Effector memory CD4-positive, alpha-beta T cell (primary cell): ENCODE data around the gene PPP1R15B.

ENCODE experiments used
- DNase-seq, 3 donors: peaks; one replicate each; pipeline ENCODE4 v3.0.0-alpha.2; 2020
- H3K27ac ChIP-seq: 2 replicates; pipeline ENCODE4 v1.7.0; 2013; ENCODE audit warnings: mild to moderate bottlenecking, low read length, moderate library complexity; ENCODE audit not compliant: insufficient read depth, poor library complexity, severe bottlenecking
- H3K27me3 ChIP-seq: replicated peaks from 2 replicates; pipeline ENCODE4 v1.7.0; 2013; ENCODE audit warnings: mild to moderate bottlenecking, low read length; ENCODE audit not compliant: insufficient read depth, control insufficient read depth, poor library complexity, severe bottlenecking
- H3K36me3 ChIP-seq: 2 replicates; pipeline ENCODE4 v1.7.0; 2013; ENCODE audit warnings: mild to moderate bottlenecking, low read length, moderate library complexity; ENCODE audit not compliant: control insufficient read depth, insufficient read depth
- H3K4me1 ChIP-seq: 2 replicates; pipeline ENCODE4 v1.7.0; 2013; ENCODE audit warnings: low read length, mild to moderate bottlenecking; ENCODE audit not compliant: control insufficient read depth, insufficient read depth, poor library complexity, severe bottlenecking
- H3K4me3 ChIP-seq: 2 replicates; pipeline ENCODE4 v1.7.0; 2013; ENCODE audit warnings: low read length, low read depth, mild to moderate bottlenecking; ENCODE audit not compliant: insufficient read depth, poor library complexity, severe bottlenecking
- H3K9me3 ChIP-seq: 2 replicates; pipeline ENCODE4 v1.7.0; 2013; ENCODE audit warnings: mild to moderate bottlenecking, low read length, moderate library complexity; ENCODE audit not compliant: control insufficient read depth

PPP1R15B gene

DNA sequence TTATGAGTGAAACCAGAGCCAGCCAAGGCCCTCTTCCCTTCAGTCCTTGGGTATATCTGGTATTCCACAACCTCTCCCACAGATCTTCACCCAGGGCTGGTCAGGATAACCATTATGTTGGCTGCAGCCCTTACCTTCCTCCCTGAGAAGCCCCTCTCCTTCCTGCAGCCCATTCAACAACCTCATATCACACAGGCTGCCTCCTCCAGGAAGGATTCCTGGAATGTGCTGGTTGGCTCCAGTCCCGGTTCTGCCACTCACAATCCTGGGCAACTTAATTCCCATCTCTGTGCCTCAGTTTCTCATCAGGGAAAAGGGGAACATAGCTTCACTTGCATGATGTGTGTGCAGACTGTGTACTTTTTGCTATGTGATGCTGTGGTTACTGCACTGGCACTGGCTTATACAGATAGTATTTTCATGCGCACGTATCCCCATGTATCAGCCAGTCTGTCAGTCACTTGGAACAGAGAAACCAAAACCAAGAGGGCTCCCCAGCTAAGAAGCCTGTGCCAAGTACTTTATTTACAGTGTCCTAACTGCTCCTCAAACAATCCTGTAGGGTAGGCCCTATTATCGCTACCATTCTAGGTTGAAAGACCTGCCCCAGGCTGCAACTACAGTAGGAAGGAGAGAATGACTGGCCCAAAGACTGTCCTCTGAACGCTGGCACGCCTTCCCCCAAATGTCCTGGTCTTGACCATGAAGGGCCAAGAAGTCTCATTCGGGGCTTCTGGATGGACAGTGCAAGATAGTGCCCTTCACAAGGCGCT, 39.9 kb upstream of the PPP1R15B start:
- H3K36me3 ChIP-seq, result peaks cover 32% of the 10 kb centered on the region
- peaks cover 36% of the 10 kb centered on the region for H3K4me1 ChIP-seq
- H3K27me3 ChIP-seq, result no peaks in the 10 kb centered on the region
- no peaks in the 10 kb centered on the region for H3K9me3 ChIP-seq
- DNase-seq, result no peak
- no peak overlapping the region for H3K4me3 ChIP-seq
- peak overlapping the region; percentile 85 for H3K27ac ChIP-seq

DNA sequence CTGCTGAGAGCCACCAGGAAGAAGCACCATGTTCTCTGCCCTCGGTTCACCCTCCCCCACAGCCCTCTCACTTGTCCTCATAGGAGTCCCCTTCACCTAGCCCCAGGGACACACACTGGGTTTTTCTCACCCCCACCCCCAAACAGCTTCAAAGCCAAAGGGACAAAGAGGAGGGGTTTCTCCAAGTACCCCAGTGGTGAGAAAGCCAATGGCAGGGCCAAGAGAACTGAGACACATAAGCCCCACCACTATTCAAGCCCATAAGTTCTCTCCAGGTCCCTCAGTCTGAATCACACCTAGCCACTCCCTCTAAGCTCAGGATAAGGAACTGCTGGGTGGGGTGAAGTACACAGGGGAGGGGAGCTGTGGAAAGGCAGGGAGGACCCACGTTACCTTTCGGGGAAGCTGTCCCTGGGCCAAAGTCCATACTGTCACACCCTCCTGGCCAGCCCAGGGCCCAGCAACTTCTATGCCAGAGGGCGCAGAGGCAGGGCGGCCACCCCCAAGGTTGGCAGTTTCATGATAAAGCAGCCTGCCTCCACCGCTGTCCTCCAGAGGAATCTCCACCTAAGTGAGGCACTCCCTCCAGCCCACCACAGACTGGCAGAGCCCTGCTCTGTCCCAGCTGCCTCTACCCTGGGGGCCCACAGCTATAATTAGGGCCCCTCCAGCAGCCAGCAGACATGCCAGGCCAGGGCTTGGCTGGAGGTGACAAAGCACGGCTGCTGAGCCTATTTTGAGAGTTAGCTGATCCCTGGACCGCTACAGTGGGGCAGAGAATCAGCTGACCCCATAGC, 39.0 kb upstream of the PPP1R15B start:
- H3K36me3 ChIP-seq, result peaks cover 24% of the 10 kb centered on the region
- H3K27me3 ChIP-seq, result no peaks in the 10 kb centered on the region
- H3K9me3 ChIP-seq, result no peaks in the 10 kb centered on the region
- peak overlapping the region; percentile 55 for H3K27ac ChIP-seq
- no peak for DNase-seq
- H3K4me3 ChIP-seq, result no peak overlapping the region
- H3K4me1 ChIP-seq, result peaks cover 37% of the 10 kb centered on the region

DNA sequence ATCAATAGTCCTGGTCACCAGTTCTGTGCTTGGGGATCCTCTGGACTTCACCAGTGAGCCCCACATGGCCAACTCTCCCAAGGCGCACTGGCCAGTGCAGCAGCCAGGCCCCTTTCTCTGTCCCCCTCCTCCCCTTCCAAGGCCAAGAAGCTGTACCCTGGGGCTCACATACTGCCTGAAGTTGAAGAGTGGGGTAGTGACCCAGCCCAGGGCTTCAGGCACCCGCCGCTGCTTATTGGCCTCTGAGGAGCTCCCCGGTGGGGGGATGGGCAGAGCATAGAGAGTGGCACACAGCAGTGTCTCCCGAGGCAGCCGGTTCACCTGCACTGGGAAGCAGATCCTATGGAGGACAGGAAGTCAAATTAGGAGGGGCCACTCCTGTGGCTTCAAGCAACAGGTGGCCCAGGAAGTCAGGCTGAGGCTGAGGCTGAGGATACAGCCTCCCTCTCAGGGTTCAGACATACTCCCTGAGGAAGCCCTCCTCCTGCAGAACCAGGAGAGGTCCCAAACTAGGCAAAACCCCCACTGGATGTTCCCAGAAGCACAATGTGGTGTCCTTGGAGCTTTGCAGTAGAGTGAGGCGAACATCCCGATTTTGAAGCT, 38.2 kb upstream of the PPP1R15B start:
- Histone ChIP-seq H3K36me3 (peaks cover 21% of the 10 kb centered on the region), H3K9me3 (no peaks in the 10 kb centered on the region), H3K27ac (peak overlapping the region; percentile 55), H3K4me3 (no peak overlapping the region), H3K27me3 (no peaks in the 10 kb centered on the region), H3K4me1 (peaks cover 36% of the 10 kb centered on the region)
- DNase-seq, result no peak

DNA sequence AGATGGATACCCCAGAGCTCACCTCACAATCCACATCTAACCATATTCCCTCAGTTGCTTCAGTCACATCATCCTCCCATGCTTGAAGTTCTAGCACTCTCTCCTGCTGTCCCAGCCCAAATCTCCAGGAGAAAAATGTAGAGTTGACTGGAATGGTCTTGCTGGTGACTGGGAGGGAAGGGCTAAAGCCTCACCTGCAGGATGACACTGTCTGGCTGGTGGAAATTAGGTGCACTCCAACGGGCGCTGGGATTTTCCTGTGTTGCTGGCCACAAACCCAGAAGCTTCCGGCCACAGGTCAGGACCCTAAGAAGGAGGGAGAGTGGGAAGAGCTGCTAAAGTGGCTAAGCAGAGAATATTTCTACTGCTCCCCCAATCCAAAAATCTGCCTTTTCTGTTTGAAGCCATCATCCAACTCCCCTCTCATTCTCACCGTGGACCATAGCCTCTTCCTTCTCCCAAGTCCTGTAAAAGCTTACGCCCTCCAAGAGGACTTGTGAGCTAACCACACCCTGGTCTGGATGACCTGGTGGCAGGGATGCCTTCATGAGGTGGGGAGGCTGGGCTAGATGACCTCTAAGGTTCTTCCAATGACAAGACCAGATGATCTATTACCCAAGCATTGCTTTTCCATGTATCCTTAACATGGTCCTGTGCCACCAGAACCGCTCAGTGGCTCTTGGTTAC, 37.5 kb upstream of the PPP1R15B start:
- Histone ChIP-seq H3K27ac (peak overlapping the region; percentile 43), H3K4me1 (peaks cover 35% of the 10 kb centered on the region), H3K9me3 (no peaks in the 10 kb centered on the region), H3K36me3 (peaks cover 24% of the 10 kb centered on the region), H3K4me3 (no peak overlapping the region), H3K27me3 (no peaks in the 10 kb centered on the region)
- DNase-seq, result peak in 1 of 3 donors; percentile 13

DNA sequence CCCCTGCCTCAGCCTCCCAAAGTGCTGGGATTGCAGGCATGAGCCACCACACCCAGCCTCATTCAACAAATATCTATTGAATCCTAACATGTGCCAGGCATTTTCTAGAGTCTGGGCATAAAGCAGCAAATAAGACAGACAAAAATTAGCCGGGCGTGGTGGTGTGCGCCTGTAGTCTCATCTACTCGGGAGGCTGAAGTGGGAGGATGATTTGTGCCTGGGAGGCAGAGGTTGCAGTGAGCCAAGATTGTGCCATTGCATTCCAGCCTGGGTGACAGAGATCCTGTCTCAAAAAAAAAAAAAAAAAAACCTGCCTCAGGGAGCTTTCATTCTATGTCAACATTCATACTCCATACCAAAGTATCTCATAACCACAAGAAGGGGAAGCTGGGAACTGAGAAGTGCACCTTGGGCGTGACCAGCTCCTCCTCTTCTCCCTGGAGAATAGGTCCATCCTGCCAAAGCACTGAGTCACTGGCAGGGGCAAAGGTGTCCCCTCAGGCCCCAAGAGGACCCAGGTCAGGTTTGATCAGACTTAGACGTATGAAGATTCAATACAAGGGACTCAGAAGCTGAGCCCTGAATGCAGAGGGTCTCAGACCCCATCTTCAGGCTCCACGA, 36.8 kb upstream of the PPP1R15B start:
- peaks cover 31% of the 10 kb centered on the region for H3K36me3 ChIP-seq
- peaks cover 29% of the 10 kb centered on the region for H3K4me1 ChIP-seq
- H3K9me3 ChIP-seq, result no peaks in the 10 kb centered on the region
- no peak overlapping the region for H3K4me3 ChIP-seq
- no peaks in the 10 kb centered on the region for H3K27me3 ChIP-seq
- DNase-seq, result no peak
- no peak overlapping the region for H3K27ac ChIP-seq

DNA sequence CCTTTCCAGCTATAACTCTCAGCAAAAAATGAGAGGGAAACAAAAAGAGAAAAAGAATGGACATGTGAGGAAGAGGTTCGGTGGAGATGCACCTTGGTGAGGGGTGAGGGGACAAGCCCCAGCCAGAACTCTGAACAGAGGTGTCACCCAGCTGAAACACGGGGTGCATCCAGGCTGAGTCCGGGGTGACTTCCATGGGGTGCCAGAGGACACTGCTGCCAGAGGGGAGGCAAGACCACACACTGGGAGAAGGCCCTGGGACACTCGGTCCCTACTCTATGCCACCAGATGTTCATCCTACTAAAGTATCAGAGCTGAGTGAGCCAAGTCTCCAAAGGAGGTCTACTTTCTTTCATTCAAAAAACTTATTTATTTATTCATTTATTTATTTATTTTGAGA, 36.1 kb upstream of the PPP1R15B start:
- Histone ChIP-seq H3K9me3 (no peaks in the 10 kb centered on the region), H3K36me3 (peaks cover 38% of the 10 kb centered on the region), H3K4me1 (peaks cover 23% of the 10 kb centered on the region), H3K4me3 (no peak overlapping the region), H3K27ac (no peak overlapping the region), H3K27me3 (no peaks in the 10 kb centered on the region)
- no peak for DNase-seq

DNA sequence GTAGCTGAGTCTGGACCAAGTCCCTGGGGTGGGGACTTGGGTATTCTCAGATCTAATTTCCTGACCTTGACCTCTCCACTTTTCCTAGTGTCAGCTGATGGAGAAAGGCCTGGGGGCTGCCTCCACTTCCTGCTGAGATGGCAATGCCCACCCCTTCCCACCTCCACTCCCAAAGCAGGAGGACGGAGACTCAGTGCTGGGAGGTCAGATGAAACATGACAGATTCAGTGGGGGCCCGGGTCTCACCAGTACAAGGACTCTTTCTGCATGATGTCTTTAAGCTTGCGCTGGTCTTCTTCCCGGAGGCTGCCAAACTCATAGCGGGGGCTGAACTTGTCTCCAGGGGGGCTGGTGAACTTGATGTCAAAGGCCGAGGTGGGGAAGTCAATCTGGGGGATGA, 35.6 kb upstream of the PPP1R15B start:
- no peak for DNase-seq
- Histone ChIP-seq H3K27ac (no peak overlapping the region), H3K36me3 (peaks cover 43% of the 10 kb centered on the region), H3K27me3 (no peaks in the 10 kb centered on the region), H3K9me3 (no peaks in the 10 kb centered on the region), H3K4me1 (peaks cover 18% of the 10 kb centered on the region), H3K4me3 (no peak overlapping the region)

DNA sequence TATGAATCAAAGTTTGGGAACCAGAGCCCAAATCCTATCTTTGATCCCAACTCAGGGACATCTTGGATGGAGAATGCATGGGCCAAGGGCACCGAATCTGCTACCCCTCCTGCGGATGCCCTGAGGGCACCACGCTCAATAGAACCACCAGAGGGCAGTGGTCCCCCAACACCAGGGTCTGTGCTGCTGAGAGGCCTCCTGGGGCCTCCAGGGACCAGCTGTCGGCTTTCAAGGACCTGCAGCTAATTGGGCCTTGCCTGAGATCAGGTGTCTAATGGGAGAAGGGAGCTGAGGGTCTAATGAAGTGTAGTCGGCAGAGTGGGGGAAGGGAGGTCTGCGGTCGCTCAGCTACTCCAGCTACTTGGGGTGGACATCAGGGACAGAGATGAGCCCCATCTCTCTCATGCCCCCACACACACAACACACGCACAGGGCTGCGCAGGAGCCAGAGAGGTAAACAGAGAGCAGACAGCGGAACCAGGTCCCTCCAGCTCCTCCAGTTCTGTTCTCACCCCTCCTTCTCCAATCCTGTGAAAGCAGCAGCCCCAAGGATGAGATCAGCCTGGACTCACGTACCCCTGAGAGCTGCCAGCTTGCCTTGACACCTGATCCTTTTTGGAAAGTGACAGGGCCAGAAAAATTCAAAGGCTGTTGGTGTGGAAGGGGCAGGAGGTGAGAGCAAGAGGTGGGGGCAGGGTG, 34.9 kb upstream of the PPP1R15B start:
- peaks cover 50% of the 10 kb centered on the region for H3K36me3 ChIP-seq
- peak overlapping the region; percentile 52 for H3K27ac ChIP-seq
- H3K4me1 ChIP-seq, result peaks cover 13% of the 10 kb centered on the region
- no peaks in the 10 kb centered on the region for H3K9me3 ChIP-seq
- DNase-seq, result peak; percentile 58 to 67 (median 62)
- no peaks in the 10 kb centered on the region for H3K27me3 ChIP-seq
- no peak overlapping the region for H3K4me3 ChIP-seq

DNA sequence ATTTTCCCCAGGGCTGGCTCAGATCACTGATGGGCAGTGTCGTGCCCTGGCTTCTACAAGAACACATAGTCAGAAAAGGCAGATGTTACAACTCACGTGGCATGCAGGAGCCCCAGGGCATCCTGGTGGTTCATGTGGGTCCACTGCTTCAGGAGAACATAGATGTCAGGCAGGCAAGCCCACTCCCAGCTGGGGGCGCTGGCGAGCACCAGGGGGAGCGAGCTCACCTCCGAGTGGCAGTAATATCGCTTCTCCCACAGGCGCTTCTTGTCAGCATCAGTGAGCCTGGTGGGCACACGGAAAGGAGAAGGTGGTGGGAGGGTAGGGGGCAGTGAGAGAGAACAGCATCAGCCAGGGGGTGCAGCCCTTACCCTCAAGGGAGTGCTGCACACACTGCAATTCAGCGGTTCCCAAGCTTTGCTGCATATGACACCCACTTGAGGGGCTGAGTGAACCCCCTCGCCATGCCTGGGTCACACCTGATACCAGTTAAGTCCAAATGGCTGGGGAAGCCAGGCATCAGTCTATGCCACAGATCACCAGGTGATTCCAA, 34.3 kb upstream of the PPP1R15B start:
- Histone ChIP-seq H3K4me3 (no peak overlapping the region), H3K9me3 (no peaks in the 10 kb centered on the region), H3K36me3 (peaks cover 56% of the 10 kb centered on the region), H3K27ac (no peak overlapping the region), H3K27me3 (no peaks in the 10 kb centered on the region), H3K4me1 (peaks cover 13% of the 10 kb centered on the region)
- DNase-seq, result peak; percentile 29 to 43 (median 37)
